Measurements from ENCODE around the gene DNAJC17.

Gene DNAJC17

GRCh38 chr15:40731034-40731433 is 76.2 kb downstream of the DNAJC17 start:
- no peak overlapping the region for H3K9ac ChIP-seq (ENCODE audit: low read length)
- H3K27ac ChIP-seq (ENCODE audit: low read depth, low read length), result no peak overlapping the region
- H3K36me3 ChIP-seq (ENCODE audit: control insufficient read depth, insufficient read depth, low read length), result no peaks in the 10 kb centered on the region
- no peak overlapping the region for H3K4me3 ChIP-seq (ENCODE audit: low read length)
- H3K27me3 ChIP-seq (ENCODE audit: control insufficient read depth, insufficient read depth, low read length), result no peaks in the 10 kb centered on the region
- no peaks in the 10 kb centered on the region for H3K4me1 ChIP-seq (ENCODE audit: control insufficient read depth, insufficient read depth, low read length)

- no peak overlapping the region for H3K27ac ChIP-seq (ENCODE audit: low read depth, low read length)
- no peaks in the 10 kb centered on the region for H3K4me1 ChIP-seq (ENCODE audit: control insufficient read depth, insufficient read depth, low read length)
- H3K36me3 ChIP-seq (ENCODE audit: control insufficient read depth, insufficient read depth, low read length), result no peaks in the 10 kb centered on the region
Observed at GRCh38 chr15:40723919-40724318, 83.4 kb downstream of the DNAJC17 start.

GRCh38 chr15:40722934-40723333 is 84.3 kb downstream of the DNAJC17 start:
- Histone ChIP-seq H3K27me3 (ENCODE audit: control insufficient read depth, insufficient read depth, low read length) (no peaks in the 10 kb centered on the region), H3K36me3 (ENCODE audit: control insufficient read depth, insufficient read depth, low read length) (no peaks in the 10 kb centered on the region), H3K27ac (ENCODE audit: low read depth, low read length) (no peak overlapping the region), H3K9ac (ENCODE audit: low read length) (no peak overlapping the region), H3K4me3 (ENCODE audit: low read length) (no peak overlapping the region), H3K4me1 (ENCODE audit: control insufficient read depth, insufficient read depth, low read length) (no peaks in the 10 kb centered on the region)

More at GRCh38 chr15:40723919-40724318, 83.4 kb downstream of the DNAJC17 start:
- Histone ChIP-seq H3K4me3 (ENCODE audit: low read length) (no peak overlapping the region), H3K9ac (ENCODE audit: low read length) (no peak overlapping the region), H3K27me3 (ENCODE audit: control insufficient read depth, insufficient read depth, low read length) (no peaks in the 10 kb centered on the region)

GRCh38 chr15:40722354-40722753 is 84.9 kb downstream of the DNAJC17 start:
- Histone ChIP-seq H3K27me3 (ENCODE audit: control insufficient read depth, insufficient read depth, low read length) (no peaks in the 10 kb centered on the region), H3K27ac (ENCODE audit: low read depth, low read length) (no peak overlapping the region), H3K9ac (ENCODE audit: low read length) (no peak overlapping the region), H3K4me1 (ENCODE audit: control insufficient read depth, insufficient read depth, low read length) (no peaks in the 10 kb centered on the region), H3K4me3 (ENCODE audit: low read length) (no peak overlapping the region), H3K36me3 (ENCODE audit: control insufficient read depth, insufficient read depth, low read length) (no peaks in the 10 kb centered on the region)

GRCh38 chr15:40721701-40722100 is 85.6 kb downstream of the DNAJC17 start:
- Histone ChIP-seq H3K36me3 (ENCODE audit: control insufficient read depth, insufficient read depth, low read length) (no peaks in the 10 kb centered on the region), H3K27ac (ENCODE audit: low read depth, low read length) (no peak overlapping the region), H3K9ac (ENCODE audit: low read length) (no peak overlapping the region), H3K4me1 (ENCODE audit: control insufficient read depth, insufficient read depth, low read length) (no peaks in the 10 kb centered on the region), H3K4me3 (ENCODE audit: low read length) (no peak overlapping the region), H3K27me3 (ENCODE audit: control insufficient read depth, insufficient read depth, low read length) (no peaks in the 10 kb centered on the region)

DNA sequence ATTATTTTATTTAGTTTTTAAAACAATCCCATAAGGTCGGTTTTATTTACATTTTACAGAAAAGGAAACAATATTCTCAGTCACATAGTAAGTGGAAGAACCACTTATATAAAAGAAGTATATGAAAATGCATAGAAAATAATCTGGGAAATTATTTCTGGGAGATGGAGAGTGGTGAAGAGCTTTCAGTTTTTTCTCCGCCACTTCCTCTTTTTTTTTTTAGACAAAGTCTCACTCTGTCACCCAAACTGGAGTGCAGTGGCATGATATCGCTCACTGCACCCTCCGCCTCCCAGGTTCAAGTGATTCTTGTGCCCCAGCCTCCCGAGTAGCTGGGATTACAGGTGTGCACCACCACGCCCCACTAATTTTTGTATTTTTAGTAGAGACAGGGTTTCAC is 91.1 kb downstream of the DNAJC17 start:
- no peaks in the 10 kb centered on the region for H3K27me3 ChIP-seq (ENCODE audit: control insufficient read depth, insufficient read depth, low read length)
- no peaks in the 10 kb centered on the region for H3K4me1 ChIP-seq (ENCODE audit: control insufficient read depth, insufficient read depth, low read length)
- H3K9ac ChIP-seq (ENCODE audit: low read length), result no peak overlapping the region
- H3K36me3 ChIP-seq (ENCODE audit: control insufficient read depth, insufficient read depth, low read length), result no peaks in the 10 kb centered on the region
- no peak overlapping the region for H3K27ac ChIP-seq (ENCODE audit: low read depth, low read length)
- no peak overlapping the region for H3K4me3 ChIP-seq (ENCODE audit: low read length)
